Heart left ventricle (tissue), 16 donors: ENCODE measurements around the gene METTL24. TPM values are rescaled to one million over a fixed set of nuclear protein-coding genes. Genes with fewer than 3 reads are reported as not detected.
"Not testable (repeated sequence)": the region's sequence is repeated elsewhere in the genome, so short reads cannot be mapped to it uniquely, and the experiment has no call there.

ENCODE experiments used
- ATAC-seq, 4 donors: fragments of 200-7000 bp; cut with Tn5 transposase; one replicate each; pipeline ENCODE4 v1.9.1; 2020 to 2022; ENCODE audit warnings: moderate library complexity in 4 of 4, mild to moderate bottlenecking in 3 of 4, moderate number of reproducible peaks in 1 of 4
- DNase-seq, 5 donors: peaks; one replicate each; pipeline ENCODE4 v3.0.0-alpha.2; 2020
- H3K27ac ChIP-seq, 12 donors: fragments of 200-600 bp; sonication (generic) in 4 of 12; one replicate each; pipeline versions ENCODE4 v1.5.0 to v1.8.0; 2016 to 2022; ENCODE audit warnings: mild to moderate bottlenecking in 2 of 12
- H3K27me3 ChIP-seq, 9 donors: fragments of 200-600 bp; sonication (generic) in 2 of 9; one replicate each; pipeline versions ENCODE4 v1.5.1 to v1.8.0; 2016 to 2022; ENCODE audit warnings: mild to moderate bottlenecking in 3 of 9
- H3K36me3 ChIP-seq, 9 donors: fragments of 200-600 bp; sonication (generic) in 2 of 9; one replicate each; pipeline versions ENCODE4 v1.5.0 to v1.8.0; 2018 to 2022; ENCODE audit warnings: mild to moderate bottlenecking in 2 of 9
- H3K4me1 ChIP-seq, 12 donors: fragments of 200-600 bp; sonication (generic) in 4 of 12; one replicate each; pipeline versions ENCODE4 v1.5.0 to v1.8.0; 2016 to 2022; ENCODE audit warnings: mild to moderate bottlenecking in 3 of 12
- H3K4me3 ChIP-seq, 12 donors: fragments of 200-600 bp; sonication (generic) in 4 of 12; one replicate each; pipeline versions ENCODE4 v1.5.0 to v1.8.0; 2017 to 2022; ENCODE audit warnings: mild to moderate bottlenecking in 9 of 12, moderate library complexity in 4 of 12
- H3K9me3 ChIP-seq, 12 donors: fragments of 200-600 bp; sonication (generic) in 4 of 12; one replicate each; pipeline versions ENCODE4 v1.5.0 to v1.8.0; 2016 to 2022; ENCODE audit warnings: mild to moderate bottlenecking in 1 of 12
- CTCF ChIP-seq, 12 donors: fragments of 200-600 bp; sonication (generic) in 4 of 12; IDR thresholded peaks; one replicate each; pipeline versions ENCODE4 v1.5.0 to v1.8.0; 2018 to 2022; ENCODE audit warnings: antibody characterized with exemption in 12 of 12, mild to moderate bottlenecking in 5 of 12
- POLR2A ChIP-seq, 2 donors: fragments of 450-650 bp; IDR thresholded peaks; one replicate each; pipeline ENCODE4 v1.6.1; 2017; ENCODE audit warnings: antibody characterized with exemption in 2 of 2, mild to moderate bottlenecking in 2 of 2, moderate library complexity in 2 of 2
- WGBS, 4 donors: extraction: QIAGEN DNeasy Blood & Tissue Kit in 2 of 4; methylation state at CpG; one replicate each; pipeline versions ENCODE4 v1.1.5 to v1.1.7; 2013 to 2018; 5-methylcytosine and 5-hydroxymethylcytosine counted together
- intact Hi-C, 10 donors: fragments of 100-400 bp; cut with DNase I; formaldehyde crosslinking; loops; one replicate each; pipeline versions ENCODE4 v1.11.1 to v1.14.2; 2022
- polyA plus RNA-seq, 2 donors: library from polyadenylated mRNA; stranded (reverse); fragments of 200-250 nt; gene quantifications; one replicate each; pipeline ENCODE4 v1.2.3, GENCODE V29; 2013
- total RNA-seq, 9 donors: library from RNA; depleted of rRNA in 2 of 9; stranded (reverse); fragments of >200 nt in 2 of 9; fragmentation: NEBNext Ultra II Directional in 3 of 9; extraction: Animal tissue kit (Norgen Biotek cat#: 25700) in 3 of 9; gene quantifications; one replicate each; pipeline versions ENCODE4 v1.1.0 to v1.2.4, GENCODE V29; 2016 to 2023
- donor health status: ischemic (EF 13 %, LVEDD 7.1; RV severe dilation, severe dysfunction).
- donor health status: healthy with polysubstance abuse.
- donor health status: DM: no; HTN: yes; CAD: no.
- donor health status: DM: no; HTN: no; CAD: no.
- donor health status: ischemic (EF 25% LVEDD 6.9; RV normal size, moderate dysfunction).
- donor health status: ischemic (EF 25% LVEDD 5.7; RV mildly dilated, moderate dysfunction).
- donor health status: healthy.
- donor health status: DM: yes; HTN: yes; CAD: no.
- donor health status: ischemic (EF 35%, LVEDD 5.7; RV mildly dilated, moderate dysfunction).
- donor health status: nonischemic (EF 11% LVEDD 7.7; RV severe dilation, severe dysfunction).
- donor health status: DM: yes; HTN: yes; CAD: no.
- donor health status: PGD.
- donor health status: ischemic (EF 29% LVEDD 5.4; RV normal size, mild dysfunction).
- donor health status: nonischemic (EF 23%, LVEDD 6.1; RV moderate dilation, normal function).

Gene METTL24
- total and polyA plus RNA-seq, 11 donors = 0.60 to 2.8 (median 1.8) TPM; not detected in 3

- Histone ChIP-seq H3K4me1 (no peaks in the 10 kb centered on the region), H3K36me3 (peaks cover 0 to 12% (median 0%) of the 10 kb centered on the region in 9 donors), H3K27ac (no peak overlapping the region), H3K27me3 (no peaks in the 10 kb centered on the region), H3K9me3 (peaks cover 0 to under 1% (median 0%) of the 10 kb centered on the region in 12 donors), H3K4me3 (no peak overlapping the region)
- intact Hi-C loops = no loop called here
- WGBS, 4 donors = 88 to 93% (median 93%) methylated on average over 3 of the region's 3 CpGs
- TF ChIP-seq POLR2A (IDR thresholded peaks at IDR 0.05) (no peak), CTCF (IDR thresholded peaks at IDR 0.05) (no peak)
- ATAC-seq (no peak), DNase-seq (no peak)
Measured at GRCh38 chr6:110246378-110246777, 111.8 kb downstream of the METTL24 start.

- H3K4me3 ChIP-seq, H3K27ac ChIP-seq, DNase-seq, H3K9me3 ChIP-seq, H3K27me3 ChIP-seq, H3K4me1 ChIP-seq, intact Hi-C loops, ATAC-seq: not testable (repeated sequence)
- H3K36me3 ChIP-seq = peaks cover 0 to 12% (median 0%) of the 10 kb centered on the region in 9 donors
- WGBS, 4 donors = 82 to 89% (median 87%) methylated on average over 3 of the region's 3 CpGs
Measured at GRCh38 chr6:110244621-110245020, 113.5 kb downstream of the METTL24 start.

GRCh38 chr6:110239526-110240274, 118.4 kb downstream of the METTL24 start:
- H3K4me1 ChIP-seq = peaks cover 0 to under 1% (median 0%) of the 10 kb centered on the region in 12 donors
- TF ChIP-seq CTCF (IDR thresholded peaks at IDR 0.05) (no peak), POLR2A (IDR thresholded peaks at IDR 0.05) (no peak)
- no peak overlapping the region for H3K4me3 ChIP-seq
- no peaks in the 10 kb centered on the region for H3K27me3 ChIP-seq
- intact Hi-C loops = no loop called here
- DNase-seq (no peak), ATAC-seq (no peak)
- peaks cover 0 to 27% (median 5%) of the 10 kb centered on the region in 9 donors for H3K36me3 ChIP-seq
- H3K27ac ChIP-seq = no peak overlapping the region
- WGBS, 4 donors = 92 to 100% (median 97%) methylated on average over 1 of the region's 1 CpG
- H3K9me3 ChIP-seq = no peaks in the 10 kb centered on the region

- intact Hi-C loops, DNase-seq, H3K4me3 ChIP-seq, H3K27me3 ChIP-seq, H3K9me3 ChIP-seq, ATAC-seq, H3K27ac ChIP-seq: not testable (repeated sequence)
- Histone ChIP-seq H3K36me3 (peaks cover 0 to 27% (median 7%) of the 10 kb centered on the region in 9 donors), H3K4me1 (peaks cover 0 to 20% (median 7%) of the 10 kb centered on the region in 12 donors)
- 96 to 100% (median 98%) methylated on average over 1 of the region's 1 CpG for WGBS, 4 donors
Measured at GRCh38 chr6:110236007-110236406, 122.1 kb downstream of the METTL24 start.

- intact Hi-C loops = no loop called here
- peak in 3 of 4 donors; percentile 36 to 75 (median 61) for ATAC-seq
- Histone ChIP-seq H3K4me3 (peak overlapping the region in 2 of 12 donors; percentile 4 to 14), H3K4me1 (peaks cover 0 to 20% (median 7%) of the 10 kb centered on the region in 12 donors), H3K36me3 (peaks cover 0 to 45% (median 16%) of the 10 kb centered on the region in 9 donors), H3K27me3 (no peaks in the 10 kb centered on the region), H3K27ac (peak overlapping the region in 4 of 12 donors; percentile 14 to 75 (median 34)), H3K9me3 (no peaks in the 10 kb centered on the region)
- TF ChIP-seq CTCF (IDR thresholded peaks at IDR 0.05) (no peak), POLR2A (IDR thresholded peaks at IDR 0.05) (no peak)
- WGBS, 4 donors = 90 to 98% (median 93%) methylated on average over 2 of the region's 2 CpGs
- DNase-seq = no peak
Measured at GRCh38 chr6:110233770-110234374, 124.3 kb downstream of the METTL24 start.
